Measurements from ENCODE around the gene CSF3R.

GRCh38 chr1:36420409-36420808, 62.3 kb downstream of the CSF3R start:
- TF ChIP-seq MEF2D (tag; conservative IDR thresholded peaks at IDR 0.05; ENCODE audit: low read depth), result no peak
- no peak for TF ChIP-seq GABPB1 (CRISPR knock-in tag; IDR thresholded peaks at IDR 0.05)
- TF ChIP-seq CREB1 (IDR thresholded peaks at IDR 0.05), result no peak
- TF ChIP-seq CREB1 (CRISPR knock-in tag; IDR thresholded peaks at IDR 0.05), result no peak
- no peak for TF ChIP-seq RFX5 (IDR thresholded peaks at IDR 0.05; ENCODE audit: low read depth, low read length)

Data from K562 (cell line).